Effector memory CD8-positive, alpha-beta T cell (primary cell): Measurements from ENCODE around the gene ZNF484.
"Not testable (repeated sequence)": the region's sequence is repeated elsewhere in the genome, so short reads cannot be mapped to it uniquely, and the experiment has no call there.

Experiments used
- ATAC-seq: fragments of 150-1000 bp; cut with Tn5 transposase; replicated peaks from 2 replicates; pipeline ENCODE4 v1.10.0; 2021; ENCODE audit warnings: mild to moderate bottlenecking, moderate library complexity
- DNase-seq, 3 experiments: peaks; one replicate each; pipeline ENCODE4 v3.0.0; 2021
- H3K27ac Mint-ChIP-seq, 2 donors: one replicate each; pipeline ENCODE4 v1.8.0; 2022; ENCODE audit warnings: mild to moderate bottlenecking in 2 of 2, mixed read lengths in 2 of 2, moderate library complexity in 2 of 2
- H3K27me3 Mint-ChIP-seq, 2 donors: one replicate each; pipeline ENCODE4 v1.8.0; 2022; ENCODE audit warnings: mixed read lengths in 2 of 2
- H3K36me3 Mint-ChIP-seq: one replicate; pipeline ENCODE4 v1.8.0; 2022; ENCODE audit warnings: mild to moderate bottlenecking, moderate library complexity, mixed read lengths; ENCODE audit not compliant: insufficient read depth
- H3K4me1 Mint-ChIP-seq, 2 donors: one replicate each; pipeline ENCODE4 v1.8.0; 2022; ENCODE audit warnings: low read depth in 2 of 2, mixed read lengths in 2 of 2
- H3K4me3 Mint-ChIP-seq, 2 donors: one replicate each; pipeline ENCODE4 v1.8.0; 2022; ENCODE audit warnings: mild to moderate bottlenecking in 2 of 2, mixed read lengths in 2 of 2, moderate library complexity in 2 of 2
- H3K9me3 Mint-ChIP-seq, 2 donors: one replicate each; pipeline ENCODE4 v1.8.0; 2022; ENCODE audit warnings: mixed read lengths in 2 of 2
- total RNA-seq, 9 experiments: gene quantifications; one replicate each; lab custom pipeline; 2026; lab: John Stamatoyannopoulos, UW

Gene ZNF484
- 24.0 to 75.3 (median 39.9) reads per million in 9 experiments for total RNA-seq

- ATAC-seq: peak; percentile 95
- peak; percentile 93 to 98 (median 97) for DNase-seq
- H3K9me3 Mint-ChIP-seq: no peaks in the 10 kb centered on the region
- H3K36me3 Mint-ChIP-seq: peaks cover 14% of the 10 kb centered on the region
- peaks cover 24 to 34% of the 10 kb centered on the region in 2 donors for H3K4me1 Mint-ChIP-seq
- no peaks in the 10 kb centered on the region for H3K27me3 Mint-ChIP-seq
- H3K27ac Mint-ChIP-seq: peak within 1 kb of the TSS; percentile 99 to 100
- peak within 1 kb of the TSS; percentile 97 to 99 for H3K4me3 Mint-ChIP-seq
Measured at GRCh38 chr9:92877531-92878430, at the start of gene ZNF484. Gene ZNF484 (minus strand): TSS chr9:92878038. CDS start chr9:92875029, 3,009 bp downstream.

- ATAC-seq (no peak), DNase-seq (no peak)
- no peak overlapping the region for H3K27ac Mint-ChIP-seq
- H3K4me1 Mint-ChIP-seq: peaks cover 0 to 4% of the 10 kb centered on the region in 2 donors
- no peaks in the 10 kb centered on the region for H3K36me3 Mint-ChIP-seq
- H3K9me3 Mint-ChIP-seq: no peaks in the 10 kb centered on the region
- H3K4me3 Mint-ChIP-seq: no peak overlapping the region
- H3K27me3 Mint-ChIP-seq: peaks cover 0 to 5% of the 10 kb centered on the region in 2 donors
Measured at GRCh38 chr9:92920437-92920836, 42.6 kb upstream of the ZNF484 start.

GRCh38 chr9:92917176-92917800 is 39.5 kb upstream of the ZNF484 start:
- H3K4me3 Mint-ChIP-seq: no peak overlapping the region
- peaks cover 3% of the 10 kb centered on the region for H3K36me3 Mint-ChIP-seq
- H3K9me3 Mint-ChIP-seq: no peaks in the 10 kb centered on the region
- H3K27ac Mint-ChIP-seq: peak overlapping the region in 1 of 2 donors; percentile 1
- ATAC-seq (no peak), DNase-seq (no peak)
- peaks cover 12 to 19% of the 10 kb centered on the region in 2 donors for H3K27me3 Mint-ChIP-seq
- peaks cover 0 to 4% of the 10 kb centered on the region in 2 donors for H3K4me1 Mint-ChIP-seq

- ATAC-seq: no peak
- Mint-ChIP-seq H3K4me3 (no peak overlapping the region), H3K4me1 (peaks cover 0 to 2% of the 10 kb centered on the region in 2 donors), H3K9me3 (no peaks in the 10 kb centered on the region), H3K36me3 (peaks cover 3% of the 10 kb centered on the region), H3K27ac (peak overlapping the region in 1 of 2 donors; percentile 1), H3K27me3 (peaks cover 22 to 25% of the 10 kb centered on the region in 2 donors)
- no peak for DNase-seq
Measured at GRCh38 chr9:92911511-92912475, 34.0 kb upstream of the ZNF484 start.

- not testable (repeated sequence) for ATAC-seq, DNase-seq, H3K4me1 Mint-ChIP-seq, H3K36me3 Mint-ChIP-seq, H3K27me3 Mint-ChIP-seq, H3K27ac Mint-ChIP-seq, H3K9me3 Mint-ChIP-seq
- H3K4me3 Mint-ChIP-seq: peak overlapping the region in 1 of 2 donors; percentile 57
Measured at GRCh38 chr9:92905137-92905536, 27.3 kb upstream of the ZNF484 start.

- DNase-seq (no peak), ATAC-seq (no peak)
- no peak overlapping the region for H3K27ac Mint-ChIP-seq
- H3K27me3 Mint-ChIP-seq: no peaks in the 10 kb centered on the region
- H3K4me1 Mint-ChIP-seq: peaks cover 0 to 5% of the 10 kb centered on the region in 2 donors
- no peaks in the 10 kb centered on the region for H3K36me3 Mint-ChIP-seq
- no peak overlapping the region for H3K4me3 Mint-ChIP-seq
- no peaks in the 10 kb centered on the region for H3K9me3 Mint-ChIP-seq
Measured at GRCh38 chr9:92897323-92897722, 19.5 kb upstream of the ZNF484 start.

DNA sequence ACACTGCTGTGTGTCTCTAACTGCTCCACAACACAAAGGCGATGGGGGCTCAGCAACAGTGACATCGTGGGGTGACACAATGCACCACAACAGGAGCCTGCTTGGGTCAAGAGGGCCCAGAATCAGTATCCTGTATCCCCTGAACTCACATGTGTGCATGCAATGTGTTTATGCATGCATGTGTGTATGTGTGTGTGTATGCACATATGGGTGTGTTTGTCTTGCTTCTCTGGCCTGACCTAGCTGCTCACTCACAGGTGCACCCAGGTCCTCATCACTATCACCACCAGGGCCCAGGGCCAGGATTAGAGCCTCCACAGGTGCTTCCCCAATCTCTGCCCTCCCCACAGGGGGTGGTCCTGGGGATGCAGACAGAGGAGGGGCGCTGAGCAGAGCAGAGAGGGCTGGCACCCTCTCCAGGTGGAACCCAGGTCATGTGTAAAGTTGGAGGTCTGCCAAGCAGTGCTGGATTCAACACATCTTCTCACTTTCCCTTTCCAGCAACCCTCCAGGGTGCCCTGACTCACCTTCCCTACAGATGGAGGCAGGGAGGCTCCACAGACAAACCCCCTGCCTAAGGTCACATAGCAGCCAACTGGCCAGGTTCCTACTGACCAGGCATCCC is 18.1 kb upstream of the ZNF484 start:
- Mint-ChIP-seq H3K27ac (peak overlapping the region in 1 of 2 donors; percentile 72), H3K9me3 (no peaks in the 10 kb centered on the region), H3K27me3 (no peaks in the 10 kb centered on the region), H3K36me3 (no peaks in the 10 kb centered on the region), H3K4me3 (no peak overlapping the region), H3K4me1 (peaks cover 0 to 5% of the 10 kb centered on the region in 2 donors)
- ATAC-seq (no peak), DNase-seq (no peak)

DNA sequence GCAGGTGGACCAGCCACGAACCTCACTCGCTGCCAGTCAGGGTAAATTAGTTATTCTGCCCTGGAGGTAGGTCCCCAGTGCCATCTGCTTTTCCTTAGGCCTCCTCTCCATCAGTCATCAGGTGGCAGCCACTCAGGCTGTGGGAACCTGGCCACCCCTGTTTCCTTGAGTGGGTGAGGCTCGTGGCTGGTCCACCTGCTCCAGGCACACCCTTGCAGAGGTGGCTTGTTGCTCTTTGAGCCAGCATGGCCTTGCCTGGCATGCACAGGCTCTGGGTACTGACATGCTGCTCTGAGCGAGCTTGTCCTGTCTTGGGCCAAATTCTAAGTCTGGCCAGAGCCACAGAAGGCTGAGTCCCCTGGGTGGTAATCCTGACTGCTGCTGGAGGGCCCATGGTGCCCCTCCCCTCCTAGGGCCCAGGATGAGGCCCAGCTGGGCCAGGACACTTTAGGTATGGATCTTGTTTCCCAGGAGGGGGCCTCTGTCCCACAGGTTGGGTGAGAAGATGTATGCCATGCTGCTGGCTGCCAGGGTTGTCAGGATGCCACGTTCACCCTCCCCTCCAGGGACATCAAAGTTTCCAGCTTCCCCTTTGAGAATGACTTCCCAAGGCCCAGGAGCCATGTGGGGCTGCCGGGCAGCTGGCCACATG is 17.0 kb upstream of the ZNF484 start:
- Mint-ChIP-seq H3K36me3 (no peaks in the 10 kb centered on the region), H3K27me3 (no peaks in the 10 kb centered on the region), H3K4me1 (peaks cover 0 to 5% of the 10 kb centered on the region in 2 donors), H3K27ac (peak overlapping the region in 1 of 2 donors; percentile 72), H3K9me3 (no peaks in the 10 kb centered on the region), H3K4me3 (no peak overlapping the region)
- no peak for DNase-seq
- no peak for ATAC-seq

DNA sequence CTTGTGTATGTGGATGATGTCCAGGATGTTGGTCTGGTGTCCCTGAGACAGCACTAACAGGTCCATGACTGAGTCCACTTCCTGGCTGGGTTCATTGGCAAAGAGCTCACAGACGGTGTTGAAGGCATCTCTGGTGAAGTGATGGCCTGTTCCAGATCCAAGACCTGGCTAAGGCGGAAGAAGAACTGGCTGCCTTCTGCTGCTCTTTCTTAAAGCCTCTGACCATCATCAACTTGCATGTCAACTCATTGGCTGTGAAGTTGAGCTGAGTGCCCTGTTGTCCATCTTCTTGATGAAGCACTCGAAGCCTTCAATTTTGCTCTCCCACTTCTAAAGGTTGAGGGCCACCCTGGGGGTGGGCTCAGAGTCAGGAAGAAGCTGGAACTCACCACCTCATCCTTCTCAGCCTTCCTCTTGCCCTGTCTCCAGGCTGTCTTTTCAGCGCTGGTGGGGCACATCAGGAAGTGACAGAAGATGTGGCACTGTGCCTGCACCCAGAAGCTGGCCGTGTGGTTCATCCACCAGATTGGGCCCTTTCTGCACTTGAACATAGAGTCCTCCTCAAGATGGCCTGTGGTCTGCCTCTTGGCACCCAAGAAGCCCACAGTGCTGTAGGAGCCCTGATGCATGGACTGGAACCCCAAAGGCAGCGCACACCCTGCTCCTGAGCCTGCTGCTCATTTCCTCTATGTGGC is 16.2 kb upstream of the ZNF484 start:
- not testable (repeated sequence) for DNase-seq, H3K9me3 Mint-ChIP-seq, ATAC-seq, H3K27me3 Mint-ChIP-seq, H3K36me3 Mint-ChIP-seq, H3K27ac Mint-ChIP-seq, H3K4me3 Mint-ChIP-seq, H3K4me1 Mint-ChIP-seq

DNA sequence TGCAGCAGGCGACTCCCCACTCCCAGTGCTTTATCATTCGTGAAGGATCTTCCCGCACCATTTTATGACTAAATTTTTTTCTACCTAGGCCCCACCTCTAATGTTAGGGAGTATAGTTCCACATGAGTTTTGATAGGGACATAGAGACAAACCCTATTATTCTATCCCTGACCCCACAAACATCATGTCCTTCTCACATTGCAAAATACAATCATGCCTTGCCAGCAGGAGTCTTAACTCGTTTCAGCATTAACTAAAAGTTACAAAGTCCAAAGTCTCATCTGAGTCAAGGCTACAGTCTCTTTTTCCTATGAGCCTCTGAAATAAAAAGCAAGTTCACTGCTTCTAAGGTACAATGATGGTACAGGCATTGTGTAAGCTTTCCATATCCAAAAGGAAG is 14.4 kb upstream of the ZNF484 start:
- not testable (repeated sequence) for H3K4me3 Mint-ChIP-seq, DNase-seq, ATAC-seq, H3K9me3 Mint-ChIP-seq, H3K27ac Mint-ChIP-seq, H3K36me3 Mint-ChIP-seq, H3K27me3 Mint-ChIP-seq
- H3K4me1 Mint-ChIP-seq: peaks cover 14 to 15% of the 10 kb centered on the region in 2 donors

GRCh38 chr9:92890761-92891160 is 12.9 kb upstream of the ZNF484 start:
- Mint-ChIP-seq H3K27me3 (no peaks in the 10 kb centered on the region), H3K27ac (no peak overlapping the region), H3K9me3 (no peaks in the 10 kb centered on the region), H3K36me3 (no peaks in the 10 kb centered on the region), H3K4me3 (no peak overlapping the region), H3K4me1 (peaks cover 20 to 21% of the 10 kb centered on the region in 2 donors)
- no peak for DNase-seq
- no peak for ATAC-seq

- H3K27me3 Mint-ChIP-seq: peaks cover 0 to 8% of the 10 kb centered on the region in 2 donors
- H3K36me3 Mint-ChIP-seq: no peaks in the 10 kb centered on the region
- H3K9me3 Mint-ChIP-seq: no peaks in the 10 kb centered on the region
- ATAC-seq (no peak), DNase-seq (no peak)
- H3K27ac Mint-ChIP-seq: peak overlapping the region in 1 of 2 donors; percentile 75
- peaks cover 21 to 26% of the 10 kb centered on the region in 2 donors for H3K4me1 Mint-ChIP-seq
- H3K4me3 Mint-ChIP-seq: peak overlapping the region in 1 of 2 donors; percentile 7
Measured at GRCh38 chr9:92887880-92888338, 10.1 kb upstream of the ZNF484 start.
